CD4-positive, alpha-beta T cell treated with Interleukin-12 subunit alpha and Interleukin-12 subunit beta, for 1 hour (primary cell): ENCODE data around the gene SLC1A2.

ENCODE experiments used
- DNase-seq: peaks from one replicate; pipeline ENCODE4 v3.0.0-alpha.2; 2020

SLC1A2 gene

GRCh38 chr11:35412285-35412684, 7.1 kb downstream of the SLC1A2 start:
- DNase-seq = no peak

- no peak for DNase-seq
Measured at GRCh38 chr11:35407041-35407440, 12.3 kb downstream of the SLC1A2 start.

GRCh38 chr11:35404388-35404775, 15.0 kb downstream of the SLC1A2 start:
- DNase-seq = no peak

DNA sequence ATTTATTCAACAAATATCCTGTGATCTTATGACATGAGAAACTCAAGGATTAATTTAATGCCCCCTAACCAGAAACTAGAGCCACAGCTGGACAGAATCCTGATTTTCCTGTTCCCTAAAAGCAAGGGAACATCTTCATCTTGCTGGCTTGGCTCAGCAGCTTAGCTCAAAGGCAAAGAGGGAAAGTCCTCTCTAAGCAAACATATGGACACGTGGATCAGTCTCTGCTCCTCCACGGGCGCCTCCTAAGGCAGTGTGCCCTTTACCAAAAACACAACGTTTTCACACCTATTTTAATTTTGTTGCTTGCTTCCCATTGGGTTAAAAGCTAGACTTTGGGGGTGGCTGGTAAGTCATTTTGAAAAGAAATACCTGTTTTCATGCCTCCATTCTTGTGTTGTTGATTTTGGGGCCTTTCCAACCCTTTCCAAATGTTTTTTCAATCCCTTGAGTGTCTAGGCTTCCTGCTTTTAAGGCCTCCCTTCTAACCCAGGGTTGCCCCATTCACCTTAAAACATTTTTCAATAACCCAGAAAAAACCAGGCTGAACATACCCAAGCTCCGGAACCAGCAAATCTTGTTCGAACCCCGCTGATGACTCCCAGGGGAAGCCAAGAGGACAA, 15.5 kb downstream of the SLC1A2 start:
- no peak for DNase-seq

GRCh38 chr11:35402751-35403660, 16.4 kb downstream of the SLC1A2 start:
- no peak for DNase-seq

- DNase-seq = no peak
Measured at GRCh38 chr11:35398881-35399280, 20.5 kb downstream of the SLC1A2 start.

GRCh38 chr11:35394941-35395340, 24.4 kb downstream of the SLC1A2 start:
- no peak for DNase-seq

GRCh38 chr11:35393098-35393497, 26.3 kb downstream of the SLC1A2 start:
- no peak for DNase-seq

DNA sequence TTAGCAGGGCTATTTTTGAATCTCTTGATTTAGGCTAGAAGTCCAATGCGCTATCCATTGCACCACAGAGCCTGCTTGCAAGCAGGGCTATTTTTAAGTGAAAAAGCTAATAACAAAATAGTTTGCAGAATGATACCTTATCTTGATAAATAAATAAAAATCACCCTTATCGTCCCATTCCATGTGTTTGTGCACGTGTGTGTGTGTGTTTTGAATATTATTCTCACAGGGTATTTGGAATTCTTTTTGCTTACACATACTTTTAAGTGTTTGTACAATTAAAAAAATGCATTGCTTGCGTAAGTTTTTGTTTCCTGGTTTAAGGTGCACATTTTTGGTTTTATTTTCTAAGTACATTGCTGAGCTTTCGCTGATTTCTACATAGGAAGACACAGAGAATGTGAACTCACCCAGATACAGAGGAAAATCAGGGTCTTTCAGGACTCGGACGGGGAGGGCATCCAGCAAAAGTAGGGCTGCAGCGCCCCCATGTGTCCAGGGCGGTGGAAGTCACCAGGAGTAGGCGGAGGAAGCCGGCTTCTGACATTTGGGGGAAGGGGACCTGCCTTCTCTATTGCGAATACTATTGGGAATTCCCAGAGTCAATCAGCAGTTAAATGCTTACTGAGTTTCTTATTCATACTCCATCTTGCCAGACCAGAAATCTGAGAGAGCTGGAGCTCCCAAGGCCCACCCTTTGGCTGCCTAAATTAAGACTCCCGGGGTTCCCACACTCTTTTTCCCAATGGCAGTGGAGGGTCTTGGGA, 27.3 kb downstream of the SLC1A2 start:
- peak; percentile 80 for DNase-seq

DNA sequence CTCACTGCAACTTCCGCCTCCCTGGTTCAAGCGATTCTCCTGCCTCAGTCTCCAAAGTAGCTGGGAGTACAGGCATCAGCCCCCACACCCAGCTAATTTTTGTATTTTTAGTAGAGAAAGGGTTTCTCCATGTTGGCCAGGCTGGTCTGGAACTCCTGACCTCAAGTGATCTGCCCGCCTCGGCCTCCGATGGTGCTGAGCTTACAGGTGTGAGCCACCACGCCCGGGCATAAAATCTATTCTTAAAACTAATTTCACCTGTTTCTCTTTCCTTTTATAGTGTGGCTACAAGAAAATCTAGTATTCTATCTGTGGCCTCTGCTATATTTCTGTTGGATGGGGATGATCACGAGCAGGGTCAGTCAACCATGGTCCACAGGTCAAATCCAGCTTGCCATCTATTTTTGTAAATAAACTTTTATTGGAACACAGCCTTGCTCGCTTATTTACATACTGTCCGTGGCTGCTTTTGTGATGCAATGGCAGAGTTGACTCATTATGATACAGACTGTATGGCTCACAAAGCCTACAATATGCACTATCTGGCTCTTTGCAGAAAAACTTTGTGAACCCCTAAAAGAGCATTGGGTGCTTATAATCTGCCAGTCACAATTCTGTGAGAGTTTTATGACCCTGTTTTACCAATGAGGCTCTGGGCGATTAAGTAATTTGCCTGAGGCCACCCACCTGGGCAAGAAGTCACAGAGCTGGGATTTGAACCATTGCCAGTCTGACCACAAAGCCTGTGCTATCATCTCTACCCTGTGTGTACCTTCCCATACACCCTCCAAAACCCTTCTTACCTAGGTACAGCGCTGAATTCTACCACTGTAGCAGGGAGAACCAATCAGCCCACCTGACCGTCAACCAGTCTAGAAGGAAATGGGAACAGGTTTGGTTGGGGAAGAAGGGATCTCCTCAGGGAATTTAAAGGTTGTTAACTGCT, 28.3 kb downstream of the SLC1A2 start:
- no peak for DNase-seq

DNA sequence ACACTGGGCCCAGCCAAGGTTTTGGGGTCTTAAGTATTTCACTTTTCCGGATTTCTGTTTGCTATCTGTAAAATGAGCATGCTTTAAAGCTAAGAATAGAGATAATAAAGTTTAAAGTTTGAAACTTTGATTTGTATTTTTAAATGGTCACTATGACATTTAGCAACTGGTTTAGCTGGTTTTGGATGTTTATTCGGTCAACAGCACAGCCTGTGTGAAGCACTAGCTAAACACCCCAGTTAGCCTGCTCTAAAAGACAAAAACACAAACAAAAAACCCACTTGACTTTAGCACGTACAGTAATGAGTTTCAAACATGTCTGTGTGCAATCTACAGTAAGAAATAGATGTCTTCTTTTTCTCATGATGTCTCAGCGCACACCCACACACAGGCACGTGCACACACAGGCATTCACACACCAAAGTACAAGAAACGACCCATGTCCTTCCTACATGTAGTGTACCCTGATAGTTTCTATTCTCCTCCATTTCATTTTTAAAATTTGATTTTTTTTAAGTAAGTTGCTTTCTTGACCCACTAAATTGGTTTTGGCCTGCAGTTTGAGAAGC, 29.4 kb downstream of the SLC1A2 start:
- no peak for DNase-seq

DNA sequence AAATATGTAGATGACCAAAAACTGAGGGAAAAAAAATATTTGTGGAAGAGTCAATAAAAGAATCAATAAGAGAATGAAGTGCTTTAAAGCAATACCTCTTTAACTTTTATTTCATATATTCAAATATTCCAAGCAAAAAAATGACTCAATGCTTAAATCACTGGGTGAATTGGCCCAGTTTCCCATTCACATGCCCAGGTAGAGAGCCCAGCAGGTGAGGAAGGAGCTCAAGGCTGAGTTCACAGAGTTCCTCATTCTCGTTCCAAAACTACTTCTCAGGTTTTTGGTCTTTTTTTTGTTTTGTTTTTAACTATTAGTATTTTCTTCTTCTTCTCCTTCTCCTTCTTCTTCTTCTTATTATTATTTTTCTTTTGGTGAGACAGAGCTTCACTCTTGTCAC, 30.2 kb downstream of the SLC1A2 start:
- no peak for DNase-seq

DNA sequence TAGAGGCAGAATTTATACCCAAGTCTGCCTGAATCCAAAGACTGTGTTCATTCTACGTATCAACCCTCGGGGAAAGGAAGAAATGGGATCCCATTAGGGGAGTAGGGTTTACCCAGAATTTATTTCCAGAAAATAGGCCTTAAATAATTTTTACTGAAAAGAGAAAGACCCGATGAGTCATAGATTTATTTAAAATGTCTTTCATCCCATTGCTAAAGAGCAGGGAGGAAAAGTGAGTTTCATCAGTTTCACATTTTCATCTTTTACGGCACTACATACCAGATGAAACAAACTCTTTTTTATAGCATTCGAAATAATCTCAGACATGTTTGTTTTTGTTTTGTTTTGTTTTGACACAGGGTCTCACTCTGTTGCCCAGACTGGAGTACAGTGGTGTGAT, 31.3 kb downstream of the SLC1A2 start:
- no peak for DNase-seq

- DNase-seq = peak; percentile 33
Measured at GRCh38 chr11:35387111-35387982, 32.0 kb downstream of the SLC1A2 start.

- DNase-seq = no peak
Measured at GRCh38 chr11:35383953-35384352, 35.4 kb downstream of the SLC1A2 start.

DNA sequence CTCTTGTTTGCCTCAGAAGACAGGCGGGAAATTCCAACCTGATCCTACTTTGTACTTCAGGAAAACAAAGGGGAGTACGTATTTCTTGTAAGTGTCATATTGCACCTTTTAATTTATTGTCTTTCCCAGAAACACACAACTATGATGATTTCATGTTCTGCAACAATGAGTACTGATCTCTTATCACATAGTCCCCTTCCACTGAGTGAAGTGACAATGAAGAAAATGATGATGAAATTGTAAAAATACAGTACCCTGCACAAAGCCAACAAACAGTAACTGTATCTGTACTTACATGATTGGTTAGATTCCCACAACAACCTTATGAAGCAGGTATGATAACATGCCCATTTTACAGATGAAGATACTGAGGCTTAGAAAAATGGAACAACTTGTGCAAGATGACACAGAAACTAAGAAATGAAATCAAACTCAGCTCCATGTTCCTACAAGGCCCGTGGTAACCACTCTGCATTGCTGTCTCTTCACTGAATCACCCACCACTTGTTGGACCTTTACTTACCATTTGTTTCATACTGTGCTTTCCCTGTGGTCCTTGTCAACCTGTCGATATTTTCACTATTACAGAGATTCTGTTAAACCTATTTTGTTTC, 37.5 kb downstream of the SLC1A2 start:
- DNase-seq = no peak

DNA sequence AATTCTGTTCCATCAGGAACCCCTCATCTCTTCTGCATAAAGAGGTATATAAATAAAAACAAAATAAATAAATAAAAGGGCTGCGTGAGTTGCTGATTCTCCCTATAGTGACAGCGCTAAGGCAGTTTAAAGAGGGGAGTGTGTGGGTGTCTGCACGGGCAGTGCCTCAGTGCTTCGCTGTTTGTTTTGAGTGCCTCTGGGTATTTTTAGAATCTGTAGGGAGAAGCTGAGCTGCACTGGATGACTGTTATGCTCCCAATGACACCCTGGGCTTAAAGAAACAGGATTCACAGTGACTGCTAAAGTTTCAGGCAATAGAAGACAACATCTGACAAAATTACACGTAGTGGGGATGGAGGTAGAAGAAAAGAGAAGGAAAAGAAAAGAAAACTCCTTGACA, 38.8 kb downstream of the SLC1A2 start:
- no peak for DNase-seq

GRCh38 chr11:35377262-35377661, 42.1 kb downstream of the SLC1A2 start:
- DNase-seq = no peak

- DNase-seq = no peak
Measured at GRCh38 chr11:35376613-35377012, 42.7 kb downstream of the SLC1A2 start.

DNA sequence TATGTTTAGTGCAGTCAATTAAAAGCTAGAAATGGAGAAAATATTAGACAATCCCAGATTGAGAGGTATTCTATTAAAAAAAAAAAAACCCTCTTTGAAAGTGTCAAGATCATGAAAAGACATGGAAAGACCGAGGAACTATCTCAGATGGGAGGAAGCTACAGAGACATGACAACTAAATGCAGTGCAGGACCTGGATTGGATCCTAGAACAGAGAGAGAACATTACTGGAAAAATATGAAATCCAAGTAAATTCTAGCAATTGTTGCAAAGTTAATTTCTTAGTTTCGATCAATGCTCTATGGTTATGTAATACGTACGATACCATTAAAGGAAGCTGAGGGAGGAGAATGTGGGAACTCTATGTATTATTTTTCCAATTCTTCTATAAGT, 43.2 kb downstream of the SLC1A2 start:
- DNase-seq = no peak
